WTC11 (cell line): ENCODE data around the gene UTP4. TPM values are rescaled to one million over a fixed set of nuclear protein-coding genes. Genes with fewer than 3 reads are reported as not detected.

Source experiments
- ATAC-seq: fragments of 200-7000 bp; cut with Tn5 transposase; 2 replicates; pipeline ENCODE4 v1.10.0; 2021; ENCODE audit warnings: mild to moderate bottlenecking, moderate library complexity
- CTCF ChIA-PET: fragments of 300-600 bp; sonication (Branson Sonifier 250); formaldehyde crosslinking; loops from one replicate; lab custom pipeline; 2021; ENCODE audit warnings: antibody characterized with exemption; lab: Charles Lee
- POLR2A ChIA-PET: fragments of 350-600 bp; sonication (Branson Sonifier 250); formaldehyde crosslinking; loops from one replicate; lab custom pipeline; 2021; ENCODE audit warnings: antibody characterized with exemption; lab: Charles Lee
- DNase-seq: peaks from one replicate; pipeline ENCODE4 v3.0.0; 2021; ENCODE audit warnings: low spot score
- H3K27ac Mint-ChIP-seq: 2 replicates; pipeline ENCODE4 v1.8.0; 2021; ENCODE audit warnings: mixed read lengths
- H3K27me3 Mint-ChIP-seq: 2 replicates; pipeline ENCODE4 v1.8.0; 2021; ENCODE audit warnings: low read depth, mild to moderate bottlenecking, moderate library complexity, mixed read lengths
- H3K36me3 Mint-ChIP-seq: 2 replicates; pipeline ENCODE4 v1.8.0; 2021; ENCODE audit warnings: mixed read lengths
- H3K4me1 Mint-ChIP-seq: 2 replicates; pipeline ENCODE4 v1.8.0; 2022; ENCODE audit warnings: mixed read lengths
- H3K4me3 Mint-ChIP-seq: 2 replicates; pipeline ENCODE4 v1.8.0; 2021; ENCODE audit warnings: mild to moderate bottlenecking, moderate library complexity, mixed read lengths
- H3K9me3 Mint-ChIP-seq: 2 replicates; pipeline ENCODE4 v1.8.0; 2021; ENCODE audit warnings: mixed read lengths
- ARID4B ChIP-seq: sonication (generic); formaldehyde crosslinking; IDR thresholded peaks from 2 replicates; pipeline ENCODE4 v1.8.0; 2023; ENCODE audit warnings: missing genetic modification reagents, mild to moderate bottlenecking, borderline replicate concordance
- ATF1 ChIP-seq: sonication (generic); formaldehyde crosslinking; IDR thresholded peaks from 2 replicates; pipeline ENCODE4 v1.8.1; 2023; ENCODE audit warnings: mild to moderate bottlenecking, moderate library complexity, missing genetic modification reagents
- ATF3 ChIP-seq: sonication (generic); formaldehyde crosslinking; conservative IDR thresholded peaks from 2 replicates; pipeline ENCODE4 v1.8.1; 2022; ENCODE audit warnings: mild to moderate bottlenecking, missing genetic modification reagents
- CBFB ChIP-seq: sonication (generic); formaldehyde crosslinking; IDR thresholded peaks from 2 replicates; pipeline ENCODE4 v1.8.1; 2022; ENCODE audit warnings: mild to moderate bottlenecking, low read depth, missing genetic modification reagents
- CREM ChIP-seq: sonication (generic); formaldehyde crosslinking; IDR thresholded peaks from 2 replicates; pipeline ENCODE4 v1.8.1; 2022; ENCODE audit warnings: mild to moderate bottlenecking, missing genetic modification reagents, moderate library complexity
- ERG ChIP-seq: fragments of 250-450 bp; sonication (Bioruptor Pico); IDR thresholded peaks from 2 replicates; pipeline ENCODE4 v1.8.0; 2021; ENCODE audit warnings: mild to moderate bottlenecking
- FOXJ3 ChIP-seq: sonication (generic); formaldehyde crosslinking; IDR thresholded peaks from 2 replicates; pipeline ENCODE4 v1.9.0; 2021; ENCODE audit warnings: missing genetic modification reagents, mild to moderate bottlenecking, borderline replicate concordance
- IRF1 ChIP-seq: sonication (generic); formaldehyde crosslinking; IDR thresholded peaks from 2 replicates; pipeline ENCODE4 v1.8.0; 2023; ENCODE audit warnings: missing genetic modification reagents
- IRF2 ChIP-seq: sonication (generic); formaldehyde crosslinking; IDR thresholded peaks from 2 replicates; pipeline ENCODE4 v1.8.0; 2022; ENCODE audit warnings: low read depth, missing genetic modification reagents, borderline replicate concordance
- JAZF1 ChIP-seq: fragments of 250-450 bp; sonication (Bioruptor Pico); IDR thresholded peaks from 2 replicates; pipeline ENCODE4 v1.9.0; 2021; ENCODE audit warnings: moderate library complexity, mild to moderate bottlenecking, inconsistent platforms
- MAX ChIP-seq: sonication (generic); formaldehyde crosslinking; IDR thresholded peaks from 2 replicates; pipeline ENCODE4 v1.8.0; 2022; ENCODE audit warnings: mild to moderate bottlenecking, missing genetic modification reagents
- MYBL2 ChIP-seq: sonication (generic); formaldehyde crosslinking; IDR thresholded peaks from 2 replicates; pipeline ENCODE4 v1.8.1; 2023; ENCODE audit warnings: mild to moderate bottlenecking, moderate library complexity, missing genetic modification reagents
- NFATC4 ChIP-seq: fragments of 250-450 bp; sonication (Bioruptor Pico); IDR thresholded peaks from 2 replicates; pipeline ENCODE4 v1.9.0; 2021; ENCODE audit warnings: mild to moderate bottlenecking
- NR1H2 ChIP-seq: sonication (generic); formaldehyde crosslinking; IDR thresholded peaks from 2 replicates; pipeline ENCODE4 v1.9.0; 2021; ENCODE audit warnings: mild to moderate bottlenecking, moderate library complexity, missing genetic modification reagents
- PRRX2 ChIP-seq: fragments of 250-450 bp; sonication (Bioruptor Pico); IDR thresholded peaks from 2 replicates; pipeline ENCODE4 v1.8.0; 2021; ENCODE audit warnings: mild to moderate bottlenecking
- RORB ChIP-seq: fragments of 250-450 bp; sonication (Bioruptor Pico); IDR thresholded peaks from 2 replicates; pipeline ENCODE4 v1.9.0; 2021; ENCODE audit warnings: mild to moderate bottlenecking
- SMAD3 ChIP-seq: sonication (generic); formaldehyde crosslinking; IDR thresholded peaks from 2 replicates; pipeline ENCODE4 v1.8.0; 2022; ENCODE audit warnings: missing genetic modification reagents, mild to moderate bottlenecking, borderline replicate concordance
- STAT6 ChIP-seq: sonication (generic); formaldehyde crosslinking; conservative IDR thresholded peaks from 2 replicates; pipeline ENCODE4 v1.8.1; 2023; ENCODE audit warnings: mild to moderate bottlenecking, low read depth, missing genetic modification reagents, moderate library complexity
- ZNF232 ChIP-seq: sonication (generic); formaldehyde crosslinking; IDR thresholded peaks from 2 replicates; pipeline ENCODE4 v1.8.0; 2022; ENCODE audit warnings: mild to moderate bottlenecking, missing genetic modification reagents
- ZNF317 ChIP-seq: sonication (generic); formaldehyde crosslinking; IDR thresholded peaks from 2 replicates; pipeline ENCODE4 v1.8.1; 2023; ENCODE audit warnings: low read depth, mild to moderate bottlenecking, moderate library complexity, missing genetic modification reagents, borderline replicate concordance
- ZNF423 ChIP-seq: fragments of 250-450 bp; sonication (Bioruptor Pico); IDR thresholded peaks from 2 replicates; pipeline ENCODE4 v2.1.2; 2022; ENCODE audit warnings: mild to moderate bottlenecking, moderate library complexity
- ZNF512 ChIP-seq: sonication (generic); formaldehyde crosslinking; IDR thresholded peaks from 2 replicates; pipeline ENCODE4 v1.8.1; 2022; ENCODE audit warnings: missing genetic modification reagents, borderline replicate concordance
- ZNF671 ChIP-seq: fragments of 250-450 bp; sonication (Bioruptor Pico); IDR thresholded peaks from 2 replicates; pipeline ENCODE4 v1.8.0; 2021; ENCODE audit warnings: mild to moderate bottlenecking
- total RNA-seq: library from RNA; stranded (reverse); gene quantifications from 3 replicates; pipeline ENCODE4 v1.2.3, GENCODE V29; 2021

UTP4 gene
- total RNA-seq, 1 experiment from 2014 or later, result 85.7 TPM

- TF ChIP-seq NR1H2, result no peak
- TF ChIP-seq ZNF423 (CRISPR knock-in tag), result no peak
- TF ChIP-seq CREM, result no peak
- TF ChIP-seq ARID4B (CRISPR knock-in tag), result no peak
- TF ChIP-seq ZNF671, result no peak
- no peak for TF ChIP-seq CBFB (CRISPR knock-in tag)
- TF ChIP-seq SMAD3 (CRISPR knock-in tag), result no peak
- TF ChIP-seq, all 79 proteins: peak for 0
Measured at GRCh38 chr16:69157196-69157595, 24.7 kb downstream of the UTP4 start (continued).

GRCh38 chr16:69160192-69160591, 27.7 kb downstream of the UTP4 start:
- H3K36me3 Mint-ChIP-seq, result peaks cover 74% of the 10 kb centered on the region
- TF ChIP-seq ZNF317 (CRISPR knock-in tag) (no peak), ATF3 (no peak), FOXJ3 (CRISPR knock-in tag) (no peak), ZNF512 (CRISPR knock-in tag) (no peak), RORB (CRISPR knock-in tag) (no peak), ATF1 (CRISPR knock-in tag) (no peak), IRF2 (CRISPR knock-in tag) (no peak), MAX (no peak), ZNF671 (no peak), IRF1 (CRISPR knock-in tag) (no peak)
- TF ChIP-seq, all 79 proteins: peak for 0
- DNase-seq (no peak), ATAC-seq (no peak)
- ChIA-PET CTCF (interaction anchor here (1.4 kb wide), 1 partner anchor 10 kb away, joined by 5 read pairs; no protein-coding TSS in a partner anchor), POLR2A (no interaction called here)
- Mint-ChIP-seq H3K4me1 (no peaks in the 10 kb centered on the region), H3K27ac (no peak overlapping the region), H3K4me3 (no peak overlapping the region), H3K9me3 (no peaks in the 10 kb centered on the region), H3K27me3 (no peaks in the 10 kb centered on the region)

GRCh38 chr16:69165584-69165983, 33.1 kb downstream of the UTP4 start:
- ChIA-PET POLR2A (interaction anchor here (0.5 to 0.9 kb wide), 2 partner anchors 15 to 21 kb away, joined by 4 read pairs; partner anchors contain the start of gene SNTB2), CTCF (interaction anchor here (0.9 kb wide), 1 partner anchor 15 kb away, joined by 3 read pairs; no protein-coding TSS in a partner anchor)
- H3K4me3 Mint-ChIP-seq, result no peak overlapping the region
- H3K27ac Mint-ChIP-seq, result no peak overlapping the region
- H3K36me3 Mint-ChIP-seq, result peaks cover 75% of the 10 kb centered on the region
- no peaks in the 10 kb centered on the region for H3K4me1 Mint-ChIP-seq
- ATAC-seq, result no peak
- no peak for DNase-seq
- H3K27me3 Mint-ChIP-seq, result no peaks in the 10 kb centered on the region
- no peaks in the 10 kb centered on the region for H3K9me3 Mint-ChIP-seq
- no peak for TF ChIP-seq STAT6 (CRISPR knock-in tag)
- TF ChIP-seq JAZF1, result no peak
- TF ChIP-seq ERG (CRISPR knock-in tag), result no peak
- TF ChIP-seq PRRX2 (CRISPR knock-in tag), result no peak
- no peak for TF ChIP-seq NFATC4 (CRISPR knock-in tag)
- no peak for TF ChIP-seq ZNF232 (CRISPR knock-in tag)
- TF ChIP-seq ZNF423 (CRISPR knock-in tag), result no peak
- TF ChIP-seq MYBL2, result no peak
- no peak for TF ChIP-seq CREM
